GM18502 (cell line): ENCODE data around the gene CASP9.
"Not testable (repeated sequence)": the region's sequence is repeated elsewhere in the genome, so short reads cannot be mapped to it uniquely, and the experiment has no call there.

ENCODE experiments used
- ATAC-seq: cut with Tn5 transposase; IDR thresholded peaks from one replicate; pipeline ENCODE4 v1.9.1; 2021; ENCODE audit warnings: mild to moderate bottlenecking; ENCODE audit not compliant: unreplicated experiment, poor library complexity

Gene CASP9

DNA sequence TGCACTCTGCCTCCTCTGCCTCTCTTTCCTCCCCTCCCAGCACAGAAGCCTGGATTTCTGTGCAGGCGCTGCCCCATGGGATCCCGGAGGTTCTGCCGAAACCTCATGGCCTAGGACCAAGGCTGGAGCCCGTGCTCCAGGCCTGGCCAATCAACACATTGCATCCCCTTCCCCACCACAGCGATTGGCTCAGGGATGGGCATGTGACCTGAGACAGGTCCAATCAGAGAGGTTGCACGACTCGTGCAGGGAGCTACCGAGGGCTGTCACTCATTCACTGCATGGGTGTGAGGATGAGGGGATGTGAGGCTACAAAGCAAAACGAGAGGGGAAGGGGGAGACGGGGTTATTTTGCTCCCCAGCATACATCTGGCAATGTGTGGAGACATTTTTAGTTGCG is 51.4 kb downstream of the CASP9 start:
- ATAC-seq, result no peak

DNA sequence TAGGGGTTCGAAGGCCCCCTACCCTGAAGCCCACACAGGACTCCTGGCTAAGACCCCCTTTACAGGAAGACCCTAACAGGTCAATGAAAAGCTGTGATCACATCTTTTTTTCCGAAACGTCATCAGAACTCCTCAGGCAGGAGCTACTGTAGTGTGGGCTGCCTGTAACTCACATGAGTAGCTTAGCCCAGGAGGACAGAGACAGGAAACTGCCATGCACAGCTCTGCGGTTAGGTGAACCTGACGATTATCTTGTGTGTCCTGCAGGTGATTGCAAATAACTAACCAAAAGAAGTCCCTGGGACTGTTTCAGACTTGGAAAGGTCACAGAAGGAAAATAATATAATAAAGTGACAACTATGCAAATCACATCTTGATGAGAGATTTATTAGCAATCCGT is 52.3 kb downstream of the CASP9 start:
- ATAC-seq, result not testable (repeated sequence)

DNA sequence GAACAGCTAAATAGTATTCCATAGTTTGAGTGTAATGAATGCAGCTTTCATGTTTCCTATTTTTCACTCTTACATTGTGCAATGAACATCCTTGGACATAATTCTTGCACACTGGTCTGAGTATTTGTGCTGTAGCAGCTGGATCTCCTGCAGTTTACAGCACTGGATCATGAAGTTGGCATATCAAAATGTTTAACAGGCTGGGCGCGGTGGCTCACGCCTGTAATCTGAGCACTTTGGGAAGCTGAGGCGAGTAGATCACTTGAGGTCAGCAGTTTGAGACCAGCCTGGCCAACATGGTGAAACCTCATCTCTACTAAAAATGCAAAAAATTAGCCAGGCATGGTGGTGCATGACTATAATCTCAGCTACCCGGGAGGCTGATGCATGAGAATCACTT is 52.9 kb downstream of the CASP9 start:
- ATAC-seq, result not testable (repeated sequence)

DNA sequence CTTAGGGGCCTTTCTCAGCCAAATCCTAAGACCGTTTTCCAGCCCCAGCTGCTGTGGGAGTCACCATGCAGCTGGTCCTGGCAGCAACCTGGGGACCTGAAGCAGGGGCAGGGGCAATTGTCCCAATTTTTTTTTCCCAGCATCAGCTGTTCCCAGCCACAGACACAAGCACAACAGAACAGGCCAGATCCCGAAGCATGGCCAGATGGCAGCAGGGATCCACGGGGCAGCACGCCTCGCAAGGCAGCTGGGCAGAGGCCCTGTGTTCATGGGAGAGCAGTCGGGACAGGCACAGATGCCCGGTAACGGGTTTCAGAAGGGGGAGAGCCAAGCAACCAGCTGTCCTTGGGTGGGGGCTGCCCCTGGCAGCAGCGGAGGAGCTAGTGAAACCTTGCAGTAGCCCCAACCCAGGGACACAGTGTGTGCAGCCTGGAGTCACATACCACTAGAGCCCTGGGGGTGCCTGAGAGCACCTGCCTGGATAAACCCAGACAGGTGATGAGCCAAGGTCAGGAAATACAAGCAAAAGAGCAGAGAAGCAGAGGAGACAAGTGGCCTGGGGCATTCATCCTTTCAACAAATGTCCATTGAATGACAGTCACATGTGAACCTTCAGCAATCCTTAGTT is 54.1 kb downstream of the CASP9 start:
- ATAC-seq, result not testable (repeated sequence)

DNA sequence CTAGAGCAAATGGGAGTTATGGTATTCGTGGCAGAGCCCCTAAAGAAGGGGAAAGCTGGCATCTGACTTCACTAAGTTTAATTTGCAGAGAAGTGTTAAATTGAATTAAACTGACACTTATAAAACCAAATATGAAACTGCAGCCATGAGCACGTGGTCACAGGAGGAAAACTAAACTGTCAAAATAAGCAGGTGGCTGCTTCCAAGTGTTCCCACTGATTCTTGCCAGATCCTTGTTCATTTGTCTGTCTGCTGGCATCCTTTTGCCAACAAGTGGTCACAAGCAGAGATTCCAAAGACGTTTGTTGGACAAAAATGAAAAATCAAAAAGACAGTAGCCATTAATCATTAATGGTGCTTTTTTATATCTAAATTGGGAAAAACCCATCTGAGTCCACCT is 54.7 kb downstream of the CASP9 start:
- ATAC-seq, result no peak

DNA sequence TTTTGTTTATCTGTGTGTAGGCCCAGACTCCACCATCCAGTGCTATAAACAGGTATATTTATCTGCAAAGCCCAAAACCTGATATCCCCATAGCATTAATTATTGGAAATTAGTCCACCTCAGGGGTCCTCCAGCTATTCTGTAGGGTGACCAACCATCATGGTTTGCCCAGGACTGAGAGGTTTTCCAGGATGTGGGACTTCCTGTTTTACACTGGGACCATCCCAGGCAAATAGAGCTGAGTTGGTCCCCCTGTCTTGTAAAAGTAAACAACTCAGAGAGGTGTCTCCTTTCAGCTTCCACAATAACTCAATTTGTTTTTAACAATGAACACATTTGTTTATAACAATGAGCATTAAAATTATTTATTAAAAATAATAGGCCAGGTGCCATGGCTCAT is 55.9 kb downstream of the CASP9 start:
- ATAC-seq, result no peak

DNA sequence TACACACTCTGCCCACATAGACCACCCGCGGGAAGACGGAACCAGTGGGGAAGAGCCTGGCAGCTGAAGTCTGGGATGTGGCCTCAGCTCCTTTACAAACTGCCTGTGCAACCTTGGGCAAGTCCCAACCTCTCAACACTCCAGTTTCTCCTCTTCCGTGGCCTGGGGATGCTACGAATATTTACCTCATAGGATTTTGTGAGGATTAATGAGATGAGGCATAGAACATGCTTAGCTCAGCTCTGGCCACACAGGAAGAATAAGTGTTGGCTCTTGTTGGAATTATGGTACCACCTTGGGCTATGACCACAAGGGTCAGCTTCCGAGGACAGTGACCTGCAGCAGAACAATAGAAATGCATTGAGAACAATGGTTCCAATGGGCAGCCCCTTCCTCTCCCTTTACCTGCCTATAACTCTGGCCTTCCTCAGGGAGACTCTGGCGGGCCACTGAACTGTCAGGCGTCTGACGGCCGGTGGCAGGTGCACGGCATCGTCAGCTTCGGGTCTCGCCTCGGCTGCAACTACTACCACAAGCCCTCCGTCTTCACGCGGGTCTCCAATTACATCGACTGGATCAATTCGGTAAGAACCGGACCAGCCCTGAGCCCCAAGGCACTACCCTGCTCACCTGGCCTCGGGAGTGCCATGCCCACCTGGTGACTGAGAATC is 56.9 kb downstream of the CASP9 start:
- not testable (repeated sequence) for ATAC-seq

DNA sequence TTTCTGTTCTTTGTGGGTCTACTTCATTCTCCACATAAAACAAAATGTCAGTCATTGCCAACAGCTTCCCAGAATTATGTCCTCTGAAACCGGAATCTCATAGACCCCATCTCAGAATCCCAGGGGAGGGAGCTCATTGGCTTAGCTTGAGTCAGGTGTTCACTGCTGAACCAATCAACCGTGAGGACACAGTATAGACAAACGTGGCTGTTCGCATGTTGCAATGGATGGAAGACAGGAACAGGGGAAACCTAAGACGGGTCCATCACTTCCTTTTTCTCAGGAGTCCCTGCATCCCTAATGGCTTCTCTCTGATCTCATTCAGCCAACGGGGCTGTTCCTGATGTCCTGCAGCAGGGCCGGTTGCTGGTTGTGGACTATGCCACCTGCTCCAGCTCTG is 58.3 kb downstream of the CASP9 start:
- ATAC-seq, result no peak

DNA sequence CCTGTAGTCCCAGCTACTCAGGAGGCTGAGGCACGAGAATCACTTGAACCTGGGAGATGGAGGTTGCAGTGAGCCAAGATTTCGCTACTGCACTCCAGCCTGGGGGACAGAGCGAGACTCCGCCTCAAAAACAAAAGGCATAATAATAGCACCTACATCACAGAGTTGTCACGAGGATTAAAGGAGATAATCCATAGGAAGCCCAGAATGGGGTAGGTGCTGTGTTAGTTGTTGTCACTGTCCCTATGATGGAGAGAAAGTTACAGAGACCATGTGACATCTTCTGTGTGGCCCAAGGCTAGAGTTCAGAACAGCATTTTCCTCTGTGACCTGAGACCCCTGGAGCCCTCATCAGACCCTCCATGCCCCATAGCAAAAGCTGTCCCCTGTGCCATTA is 60.1 kb downstream of the CASP9 start:
- not testable (repeated sequence) for ATAC-seq

DNA sequence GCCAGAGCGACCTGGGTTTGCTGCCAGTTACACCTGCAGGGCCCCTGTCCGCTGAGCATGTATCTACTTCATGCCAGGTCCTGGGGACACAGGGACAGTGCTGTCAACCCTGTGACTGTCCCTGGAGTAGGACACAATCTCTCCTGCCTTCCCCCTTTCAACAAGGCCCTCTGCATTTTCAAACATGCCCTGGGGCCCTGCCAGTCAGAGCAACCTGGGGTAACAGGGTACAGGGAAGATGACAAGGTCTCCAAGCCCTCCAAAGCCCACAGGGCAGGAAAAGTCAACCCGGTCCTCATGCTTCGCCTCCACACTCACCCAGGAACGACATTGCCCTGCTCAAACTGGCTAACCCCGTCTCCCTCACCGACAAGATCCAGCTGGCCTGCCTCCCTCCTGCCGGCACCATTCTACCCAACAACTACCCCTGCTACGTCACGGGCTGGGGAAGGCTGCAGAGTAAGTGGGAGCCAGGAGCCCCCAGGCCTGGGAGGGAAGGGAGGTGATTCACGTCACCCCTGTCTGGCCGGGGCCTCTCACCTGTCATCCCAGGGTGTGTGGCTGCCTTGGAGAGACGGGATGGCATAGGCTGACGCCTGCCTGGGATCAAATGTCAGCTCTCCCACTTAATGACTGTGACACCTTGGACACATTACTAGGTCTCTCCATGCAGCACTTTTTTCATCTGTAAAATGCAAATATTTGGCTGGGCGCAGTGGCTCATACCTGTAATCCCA is 60.8 kb downstream of the CASP9 start:
- ATAC-seq, result not testable (repeated sequence)

DNA sequence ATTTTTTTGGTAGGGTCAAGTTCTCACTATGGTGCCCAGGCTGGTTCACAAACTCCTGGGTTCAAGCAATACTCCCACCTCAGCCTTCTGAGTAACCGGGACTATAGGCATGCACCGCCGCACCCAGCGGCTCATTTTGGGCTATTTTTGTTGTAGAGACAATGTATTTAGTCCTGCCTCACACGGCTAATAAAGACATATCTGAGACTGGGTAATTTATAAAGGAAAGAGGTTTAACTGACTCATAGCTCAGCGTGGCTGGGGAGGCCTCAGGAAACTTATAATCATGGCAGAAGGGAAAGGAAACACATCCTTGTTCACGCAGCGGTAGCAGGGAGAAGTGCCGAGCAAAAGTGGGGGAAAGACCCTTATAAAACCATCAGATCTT is 63.3 kb downstream of the CASP9 start:
- ATAC-seq, result no peak

DNA sequence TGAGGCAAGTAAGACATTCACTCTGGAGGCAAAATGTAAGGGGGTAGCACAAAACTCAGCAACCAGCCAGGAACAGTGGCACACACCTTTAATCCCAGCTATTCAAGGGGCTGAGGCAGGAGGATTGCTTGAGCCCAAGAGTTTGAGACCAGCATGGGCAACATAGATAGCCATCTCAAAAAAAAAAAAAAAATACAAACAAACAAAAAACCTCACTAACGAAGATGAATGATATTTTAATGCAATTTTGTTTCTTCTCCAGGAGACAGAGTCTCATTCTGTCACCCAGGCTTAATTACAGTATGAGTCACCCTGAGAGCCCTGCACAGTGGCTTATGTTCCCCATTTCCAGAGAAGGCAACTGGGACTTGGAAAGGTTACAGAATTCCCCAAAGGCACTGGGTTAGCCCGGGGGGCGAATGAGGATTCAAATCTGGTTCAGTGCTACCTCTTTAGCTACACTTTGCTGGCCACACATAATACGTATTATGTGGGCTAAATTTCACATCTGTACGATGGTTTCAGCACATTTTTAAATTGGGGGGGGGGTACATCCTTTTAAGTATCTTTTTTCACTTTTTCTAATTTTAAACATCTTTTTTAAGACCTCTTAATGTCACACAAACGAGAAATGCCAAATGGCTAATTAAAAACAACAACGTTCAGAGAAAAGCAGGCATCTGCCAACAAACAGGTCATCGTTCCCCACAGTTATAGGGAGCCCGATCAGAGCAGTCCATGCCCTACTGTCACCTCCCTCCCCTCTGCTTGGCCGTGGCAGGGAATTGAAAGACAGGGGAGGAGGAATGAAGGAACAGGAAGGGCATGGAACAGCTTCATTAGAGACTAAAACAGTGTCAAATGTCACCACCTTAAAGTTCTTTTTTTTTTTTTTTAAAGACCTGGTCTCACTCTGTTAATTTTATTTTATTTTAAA is 64.0 kb downstream of the CASP9 start:
- no peak for ATAC-seq

DNA sequence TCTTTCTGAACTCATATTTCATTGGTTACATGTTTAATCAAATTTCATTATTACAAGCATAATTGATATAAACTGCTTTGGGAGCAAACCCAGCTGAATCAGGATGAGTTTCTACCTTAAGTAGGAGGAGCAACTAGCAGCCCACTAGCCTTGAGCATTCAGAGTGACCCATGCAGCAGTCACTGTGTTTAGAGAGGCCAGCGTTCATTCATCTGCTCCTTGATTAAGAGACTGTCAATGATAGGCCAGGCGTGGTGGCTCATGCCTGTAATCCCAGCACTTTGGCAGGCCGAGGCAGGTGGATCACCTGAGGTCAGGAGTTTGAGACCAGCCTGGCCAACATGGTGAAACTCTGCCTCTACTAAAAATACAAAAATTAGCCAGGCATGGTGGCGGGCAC is 65.6 kb downstream of the CASP9 start:
- ATAC-seq, result not testable (repeated sequence)

DNA sequence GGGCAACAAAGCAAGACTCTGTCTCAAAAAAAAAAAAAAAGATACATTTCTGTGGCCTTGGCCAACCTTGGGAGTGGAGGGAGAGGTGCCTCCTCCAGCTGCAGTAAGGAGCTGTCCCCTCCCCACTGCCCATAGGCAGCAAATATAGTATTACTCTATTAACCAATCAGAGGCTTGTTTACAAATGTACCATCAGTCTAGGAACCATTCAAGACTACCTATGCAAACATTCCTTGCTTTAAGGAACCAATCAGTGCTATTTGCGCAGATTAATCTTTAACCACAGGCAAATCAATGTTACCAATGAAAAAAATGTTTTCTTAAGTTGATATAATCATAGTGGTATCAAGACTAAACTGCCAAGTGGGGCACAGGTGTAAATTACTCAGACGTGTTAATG is 66.4 kb downstream of the CASP9 start:
- ATAC-seq, result no peak

DNA sequence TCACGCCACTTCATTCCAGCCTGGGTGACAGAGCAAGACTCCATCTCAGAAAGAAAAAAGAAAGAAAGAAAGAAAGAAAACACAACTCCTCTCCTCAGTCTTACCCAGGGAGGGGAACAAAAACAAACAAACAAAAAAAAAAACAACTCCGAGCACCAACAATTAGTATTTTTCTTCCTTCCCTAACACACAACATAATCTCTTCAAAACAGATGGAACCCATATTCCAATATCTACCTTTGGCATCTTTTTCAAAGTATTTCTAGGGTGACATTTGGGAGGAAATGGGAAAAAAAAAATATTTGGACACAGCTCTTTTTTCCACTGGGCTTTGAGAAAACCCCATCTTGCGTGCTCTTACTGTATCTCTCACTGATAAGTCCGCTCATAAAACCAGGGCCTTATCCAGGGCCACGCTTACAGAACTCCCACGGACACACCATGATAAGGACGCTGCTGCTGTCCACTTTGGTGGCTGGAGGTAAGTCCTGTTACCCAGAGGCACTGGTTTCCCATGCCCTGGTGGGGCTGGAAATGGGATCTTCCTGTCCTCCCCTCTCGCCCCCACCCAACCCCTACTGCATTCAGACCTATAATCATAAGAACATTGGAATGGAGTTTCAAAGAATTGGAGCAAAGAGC is 67.6 kb downstream of the CASP9 start, which contains the start of gene CELA2A:
CELA2A (plus strand) TSS at position 420 of the 642 bp plus-strand sequence; CDS start at position 442, 22 bp downstream.
- ATAC-seq, result no peak

DNA sequence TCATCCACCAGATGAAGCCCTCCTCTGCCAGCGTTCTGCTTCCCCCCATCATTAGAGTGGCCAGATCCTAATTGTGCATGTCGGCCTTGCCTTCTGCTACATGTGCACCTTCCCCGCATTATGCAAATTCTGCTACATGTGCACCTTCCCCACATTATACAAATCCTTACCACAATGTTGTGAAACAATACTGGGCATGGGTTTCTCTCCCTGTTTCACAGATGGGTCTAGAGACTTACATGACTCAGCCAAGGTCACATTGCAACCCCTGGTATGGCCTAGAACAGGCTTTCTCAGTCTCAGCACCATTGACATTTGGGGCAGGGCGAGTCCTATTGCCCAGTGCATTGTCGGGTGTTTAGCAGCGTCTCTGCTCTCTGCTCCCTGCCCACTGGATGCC is 68.5 kb downstream of the CASP9 start:
- no peak for ATAC-seq

DNA sequence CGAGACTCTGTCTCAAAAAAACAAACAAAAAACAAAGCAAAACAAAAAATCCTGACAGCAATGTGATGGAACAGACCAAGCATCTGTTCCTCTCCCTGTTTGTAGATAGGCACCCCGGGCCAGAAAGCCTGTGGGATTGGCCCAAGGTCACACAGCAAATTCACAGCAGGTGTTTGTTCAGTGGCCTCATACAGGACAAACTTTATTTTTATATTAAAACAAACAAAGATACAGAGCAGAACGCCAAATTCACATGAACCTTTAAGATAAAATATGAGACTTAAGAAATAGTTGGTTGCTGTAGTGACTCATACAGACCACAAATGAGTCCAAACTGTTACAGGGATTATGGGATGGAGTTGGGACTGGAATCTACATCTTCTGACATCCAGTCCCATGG is 69.8 kb downstream of the CASP9 start:
- no peak for ATAC-seq

DNA sequence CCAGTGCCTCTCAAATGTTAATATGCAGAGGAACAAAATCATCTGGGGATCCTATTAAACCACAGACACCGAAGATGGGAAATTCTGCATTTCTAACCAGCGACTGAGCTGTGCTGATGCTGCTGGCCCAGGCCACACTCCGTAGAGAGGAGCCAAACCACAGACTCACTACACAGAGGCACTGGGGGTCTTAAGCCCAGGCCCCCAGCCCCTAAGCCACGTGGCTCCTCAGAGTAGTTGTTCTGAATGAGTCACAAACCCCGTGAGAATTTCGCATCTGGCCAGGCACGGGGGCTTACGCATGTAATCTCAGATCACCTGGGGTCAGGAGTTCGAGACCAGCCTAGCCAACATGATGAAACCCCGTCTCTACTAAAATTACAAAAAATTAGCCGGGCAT is 70.3 kb downstream of the CASP9 start:
- ATAC-seq, result no peak

DNA sequence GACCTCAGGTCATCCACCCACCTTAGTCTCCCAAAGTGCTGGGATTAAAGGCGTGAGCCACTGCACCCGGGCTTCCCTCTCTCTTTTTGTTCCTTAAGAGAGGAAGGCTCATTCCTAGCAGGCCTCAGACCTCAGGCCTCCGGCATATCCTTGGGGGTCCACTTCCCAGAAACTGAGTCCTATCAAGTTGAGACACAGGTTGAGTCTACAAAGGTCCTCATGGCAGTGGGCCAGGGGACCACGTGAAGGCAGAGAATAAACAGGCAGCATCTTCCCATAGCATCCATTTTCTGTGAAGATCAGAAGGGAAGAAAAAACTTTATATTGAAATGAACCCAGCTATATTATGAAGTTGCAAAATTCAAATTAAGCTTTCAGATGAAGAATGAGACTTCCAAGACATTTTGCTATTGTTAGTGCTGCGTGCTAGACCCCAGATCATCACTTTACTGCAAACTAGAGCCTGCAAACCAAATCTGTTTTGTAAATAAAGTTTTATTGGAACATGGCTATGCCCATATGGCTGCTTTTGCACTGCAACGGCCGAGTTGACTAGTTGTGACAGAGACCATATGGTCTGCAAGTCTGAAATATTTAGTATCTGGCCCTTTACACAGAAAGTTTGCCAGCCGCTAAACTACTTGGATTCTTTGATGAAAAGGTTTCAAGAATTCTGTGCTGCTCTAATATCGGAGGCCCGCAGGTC is 71.0 kb downstream of the CASP9 start:
- no peak for ATAC-seq
